Measurements from ENCODE around the gene MARCHF9.

The MARCHF9 gene

DNA sequence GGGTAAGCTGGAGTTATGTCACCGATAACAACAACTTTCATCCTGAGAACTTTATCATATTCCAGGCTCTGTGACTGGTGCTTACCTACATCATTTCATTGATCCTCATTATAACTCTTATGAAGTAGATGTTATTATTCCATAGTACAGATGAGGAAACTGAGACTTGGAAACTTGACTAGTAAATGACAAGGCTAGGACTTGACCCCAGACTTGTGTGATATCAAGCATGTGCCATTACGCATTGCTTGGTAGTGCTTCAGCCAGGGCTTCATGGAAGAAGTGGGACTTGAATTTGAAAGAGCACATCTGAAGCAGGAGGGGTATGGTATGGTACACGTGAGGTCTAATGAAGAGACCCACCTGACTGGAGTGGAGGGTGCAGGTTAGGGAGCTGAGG is 51.8 kb downstream of the MARCHF9 start:
- DNase-seq = no peak

DNA sequence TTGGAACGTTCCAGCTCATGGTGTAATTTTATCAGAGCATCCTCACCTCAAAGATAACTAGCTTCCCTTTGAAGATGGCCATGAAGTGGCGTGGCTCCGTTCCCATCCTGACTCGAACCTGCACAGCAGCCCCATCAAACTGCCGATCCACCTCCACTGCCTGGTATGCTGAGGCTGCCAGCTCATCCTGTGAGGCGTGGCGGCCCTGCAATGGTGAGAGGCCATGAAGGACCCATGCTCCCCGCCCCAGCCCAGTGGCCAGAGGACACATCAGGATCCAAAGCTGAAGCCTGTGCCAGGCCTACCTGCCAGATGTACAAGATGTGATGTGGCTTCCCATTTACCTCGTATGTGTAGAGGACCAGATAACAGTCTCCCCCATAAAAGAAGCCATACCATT is 52.4 kb downstream of the MARCHF9 start:
- no peak for DNase-seq

DNA sequence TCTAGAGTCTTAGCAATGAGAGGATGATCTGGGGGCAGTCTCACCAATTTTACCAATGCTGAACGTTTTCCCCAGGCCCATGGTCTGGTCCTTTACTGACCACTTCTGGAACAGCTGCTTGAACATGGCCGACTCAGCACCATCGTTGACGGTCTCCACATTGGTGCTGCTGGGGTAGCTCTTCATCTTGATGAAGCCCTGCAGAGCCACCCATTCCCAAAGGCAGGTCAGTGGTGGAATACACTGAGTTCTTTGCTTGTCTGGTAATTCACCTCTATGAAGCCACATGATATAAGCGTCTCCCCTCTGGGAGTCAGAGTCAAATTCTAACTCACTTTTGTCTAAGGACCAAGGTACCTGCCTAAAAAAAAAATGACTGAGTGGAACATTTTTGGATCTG is 53.4 kb downstream of the MARCHF9 start:
- no peak for DNase-seq

DNA sequence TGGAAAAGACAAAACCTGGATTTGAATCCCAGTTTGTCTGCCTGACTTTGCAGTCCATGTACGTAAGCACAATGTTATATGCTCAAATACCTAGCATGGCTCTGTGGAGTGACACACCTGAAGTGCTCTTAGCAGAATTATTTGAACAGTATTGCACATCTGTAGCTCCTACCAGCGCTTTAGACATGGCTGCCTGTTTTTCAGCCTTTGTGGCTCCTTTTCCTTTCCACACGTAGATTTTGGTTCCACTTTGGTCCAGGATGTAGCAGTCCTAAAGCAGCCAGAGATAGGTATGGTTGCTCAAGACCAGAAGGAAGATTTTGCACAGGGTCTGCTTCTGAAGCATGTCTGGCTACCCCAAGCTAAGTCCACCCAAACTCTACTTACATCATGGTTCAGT is 54.5 kb downstream of the MARCHF9 start:
- no peak for DNase-seq

All from activated T-cell treated with anti-CD3 and anti-CD28 coated beads, Interleukin-2, amount 50 U/mL, for 1 hour (primary cell).